KMS-11 (cell line): ENCODE results near the gene NEDD1.

ENCODE experiments used
- H2AFZ ChIP-seq: fragments of 200-600 bp; sonication (generic); 2 replicates; pipeline ENCODE4 v1.6.1; 2016; ENCODE audit warnings: antibody characterized with exemption, mixed run types, low read depth
- H3K27ac ChIP-seq: fragments of 200-600 bp; sonication (generic); 2 replicates; pipeline ENCODE4 v1.6.1; 2016; ENCODE audit warnings: mild to moderate bottlenecking, mixed run types
- H3K27me3 ChIP-seq: fragments of 200-600 bp; sonication (generic); 2 replicates; pipeline ENCODE4 v1.6.1; 2017; ENCODE audit warnings: mild to moderate bottlenecking, low read depth, mixed run types, moderate library complexity; ENCODE audit not compliant: insufficient read depth
- H3K36me3 ChIP-seq: fragments of 200-600 bp; sonication (generic); 2 replicates; pipeline ENCODE4 v1.6.1; 2017; ENCODE audit warnings: mild to moderate bottlenecking, mixed run types; ENCODE audit not compliant: insufficient read depth
- H3K4me1 ChIP-seq: fragments of 200-600 bp; sonication (generic); 2 replicates; pipeline ENCODE4 v1.6.1; 2016; ENCODE audit warnings: mild to moderate bottlenecking, low read depth, mixed run types; ENCODE audit not compliant: poor library complexity, severe bottlenecking
- H3K4me2 ChIP-seq: fragments of 200-600 bp; sonication (generic); 2 replicates; pipeline ENCODE4 v1.7.0; 2016; ENCODE audit warnings: mild to moderate bottlenecking, mixed run types
- H3K4me3 ChIP-seq: fragments of 200-600 bp; sonication (generic); IDR thresholded peaks from 2 replicates; pipeline ENCODE4 v1.6.1; 2017; ENCODE audit warnings: low read depth, low read length, mixed read lengths; ENCODE audit not compliant: insufficient read depth
- H3K79me2 ChIP-seq: fragments of 200-600 bp; sonication (generic); 2 replicates; pipeline ENCODE4 v1.6.1; 2016; ENCODE audit warnings: low read depth, mixed run types; ENCODE audit not compliant: insufficient read depth
- H3K9ac ChIP-seq: fragments of 200-600 bp; sonication (generic); 2 replicates; pipeline ENCODE4 v1.6.1; 2016; ENCODE audit warnings: mild to moderate bottlenecking, mixed run types
- H4K20me1 ChIP-seq: fragments of 200-600 bp; sonication (generic); 2 replicates; pipeline ENCODE4 v1.6.1; 2016; ENCODE audit warnings: mild to moderate bottlenecking, mixed run types; ENCODE audit not compliant: insufficient read depth
- CTCF ChIP-seq: fragments of 200-600 bp; sonication (generic); conservative IDR thresholded peaks from 2 replicates; pipeline ENCODE4 v1.6.1; 2017; ENCODE audit warnings: low read depth, mild to moderate bottlenecking, antibody characterized with exemption, low read length, moderate library complexity, mixed read lengths

NEDD1 gene

GRCh38 chr12:96982671-96983070 lies 75.6 kb downstream of the NEDD1 start:
- TF ChIP-seq CTCF, result no peak
- Histone ChIP-seq H2AFZ (no peak overlapping the region), H3K9ac (no peak overlapping the region)

GRCh38 chr12:96985515-96986362 lies 78.7 kb downstream of the NEDD1 start:
- Histone ChIP-seq H3K27me3 (no peaks in the 10 kb centered on the region), H3K4me1 (no peaks in the 10 kb centered on the region), H3K27ac (no peak overlapping the region), H2AFZ (peak overlapping the region; percentile 52), H3K4me2 (peak overlapping the region; percentile 72), H3K9ac (no peak overlapping the region), H3K79me2 (no peaks in the 10 kb centered on the region), H3K36me3 (no peaks in the 10 kb centered on the region), H3K4me3 (no peak overlapping the region), H4K20me1 (no peaks in the 10 kb centered on the region)
- TF ChIP-seq CTCF, result peak; percentile 85

More at GRCh38 chr12:96982671-96983070, 75.6 kb downstream of the NEDD1 start:
- no peak overlapping the region for H3K4me2 ChIP-seq
- no peaks in the 10 kb centered on the region for H3K27me3 ChIP-seq
- no peaks in the 10 kb centered on the region for H3K79me2 ChIP-seq
- H3K4me1 ChIP-seq, result no peaks in the 10 kb centered on the region
- H4K20me1 ChIP-seq, result no peaks in the 10 kb centered on the region
- no peak overlapping the region for H3K4me3 ChIP-seq
- no peak overlapping the region for H3K27ac ChIP-seq
- H3K36me3 ChIP-seq, result no peaks in the 10 kb centered on the region

- Histone ChIP-seq H4K20me1 (no peaks in the 10 kb centered on the region), H3K4me3 (no peak overlapping the region), H3K9ac (no peak overlapping the region), H3K36me3 (no peaks in the 10 kb centered on the region), H3K27me3 (no peaks in the 10 kb centered on the region), H3K79me2 (no peaks in the 10 kb centered on the region), H3K4me1 (no peaks in the 10 kb centered on the region), H3K27ac (no peak overlapping the region), H3K4me2 (no peak overlapping the region), H2AFZ (no peak overlapping the region)
- peak; percentile 72 for TF ChIP-seq CTCF
These were observed 79.9 kb downstream of the NEDD1 start for GRCh38 chr12:96986883-96987523.

GRCh38 chr12:96988919-96989318 lies 81.9 kb downstream of the NEDD1 start:
- H4K20me1 ChIP-seq, result no peaks in the 10 kb centered on the region
- no peak overlapping the region for H3K4me3 ChIP-seq
- H3K4me2 ChIP-seq, result no peak overlapping the region
- no peaks in the 10 kb centered on the region for H3K4me1 ChIP-seq
- no peak overlapping the region for H2AFZ ChIP-seq
- TF ChIP-seq CTCF, result no peak
- no peaks in the 10 kb centered on the region for H3K27me3 ChIP-seq
- no peak overlapping the region for H3K9ac ChIP-seq
- no peaks in the 10 kb centered on the region for H3K36me3 ChIP-seq
- no peak overlapping the region for H3K27ac ChIP-seq
- H3K79me2 ChIP-seq, result no peaks in the 10 kb centered on the region
